Uterus (tissue), 4 donors: Measurements from ENCODE around the gene SAXO1. TPM values are rescaled to one million over a fixed set of nuclear protein-coding genes. Genes with fewer than 3 reads are reported as not detected.

ENCODE experiments used
- DNase-seq, 2 donors: peaks; one replicate each; pipeline ENCODE4 v3.0.0-alpha.2; 2019 to 2020
- H3K27ac ChIP-seq, 2 donors: fragments of 200-600 bp; sonication (generic); 1 replicate in 1 of 2; 2 replicates in 1 of 2; pipeline ENCODE4 v1.5.1; 2016 to 2018
- H3K27me3 ChIP-seq, 2 donors: fragments of 200-600 bp; sonication (generic); one replicate each; pipeline ENCODE4 v1.5.1; 2018 to 2019; ENCODE audit warnings: control low read depth in 1 of 2
- H3K36me3 ChIP-seq, 2 donors: fragments of 200-600 bp; sonication (generic); one replicate each; pipeline ENCODE4 v1.5.1; 2019; ENCODE audit warnings: control low read depth in 1 of 2
- H3K4me1 ChIP-seq, 2 donors: fragments of 200-600 bp; sonication (generic); one replicate each; pipeline ENCODE4 v1.5.1; 2018 to 2019; ENCODE audit warnings: control low read depth in 1 of 2
- H3K4me3 ChIP-seq, 2 donors: fragments of 200-600 bp; sonication (generic); 1 replicate in 1 of 2; 2 replicates in 1 of 2; pipeline ENCODE4 v1.5.1; 2018 to 2019; ENCODE audit warnings: mild to moderate bottlenecking in 1 of 2
- H3K9me3 ChIP-seq, 2 donors: fragments of 200-600 bp; sonication (generic); one replicate each; pipeline ENCODE4 v1.5.1; 2019; ENCODE audit warnings: control low read depth in 1 of 2
- CTCF ChIP-seq, 4 experiments: fragments of 200-600 bp in 2 of 4; fragments of 450-650 bp in 2 of 4; sonication (generic) in 2 of 4; IDR thresholded peaks; one replicate each; pipeline ENCODE4 v1.5.1; 2016 to 2019; ENCODE audit warnings: antibody characterized with exemption in 4 of 4, mild to moderate bottlenecking in 2 of 4, moderate library complexity in 1 of 4
- POLR2A ChIP-seq, 2 donors: fragments of 450-650 bp; IDR thresholded peaks; one replicate each; pipeline ENCODE4 v1.6.1; 2016; ENCODE audit warnings: antibody characterized with exemption in 2 of 2, mild to moderate bottlenecking in 1 of 2, moderate library complexity in 1 of 2
- intact Hi-C: fragments of 100-400 bp; cut with DNase I; formaldehyde crosslinking; loops from one replicate; pipeline ENCODE4 v1.15.1; 2023; ENCODE audit warnings: low total_unique reads
- total RNA-seq, 4 donors: library from RNA; depleted of rRNA in 3 of 4; stranded (reverse); fragments of >200 nt in 3 of 4; gene quantifications; one replicate each; pipeline versions ENCODE4 v1.1.0 to v1.2.4, GENCODE V29; 2014 to 2023
- donor health status: DM: yes; HTN: yes; CAD: no.

Gene SAXO1
- total RNA-seq, 4 donors from 2014 or later, result 0.14 to 0.37 TPM; not detected in 2

GRCh38 chr9:19030899-19031298, 2.1 kb downstream of the SAXO1 start:
- H3K27ac ChIP-seq, result no peak overlapping the region
- TF ChIP-seq CTCF (IDR thresholded peaks at IDR 0.05), result no peak
- no peak for TF ChIP-seq POLR2A (IDR thresholded peaks at IDR 0.05)

DNA sequence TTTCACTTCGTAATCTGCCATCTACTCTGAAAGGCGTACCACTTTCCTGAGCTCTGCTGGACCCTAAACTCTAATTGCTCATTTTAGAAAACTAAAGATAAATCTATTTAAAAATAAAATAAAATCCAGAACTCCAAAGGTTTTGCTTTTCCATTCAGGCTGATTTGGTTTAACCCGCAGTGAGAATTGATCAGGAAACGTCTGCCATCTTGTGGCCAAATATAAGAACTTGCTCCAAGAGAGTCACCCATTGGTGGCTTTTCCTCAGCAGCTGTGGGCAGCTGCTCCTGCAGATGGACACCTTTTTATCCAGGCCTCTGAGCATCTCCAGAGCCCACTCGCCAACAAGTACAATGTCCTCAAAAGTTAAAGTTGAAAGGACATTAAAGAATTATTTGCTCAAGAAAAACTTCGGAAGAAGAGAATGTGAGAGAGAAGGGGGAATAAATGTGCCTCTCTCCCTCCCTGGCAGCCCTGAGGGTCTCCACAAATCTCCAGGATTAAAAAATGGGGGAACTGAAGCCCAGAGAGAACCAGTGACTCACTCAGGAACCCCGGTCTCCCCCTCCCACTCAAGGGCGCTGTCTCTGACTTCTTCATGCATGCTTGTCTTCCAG, 4.1 kb downstream of the SAXO1 start:
- DNase-seq, result peak; percentile 31 to 47
- intact Hi-C loops, result no loop called here

More at GRCh38 chr9:19030899-19031298, 2.1 kb downstream of the SAXO1 start:
- Histone ChIP-seq H3K27me3 (no peaks in the 10 kb centered on the region), H3K4me1 (peaks cover 0 to 7% of the 10 kb centered on the region in 2 donors), H3K4me3 (no peak overlapping the region), H3K9me3 (no peaks in the 10 kb centered on the region), H3K36me3 (no peaks in the 10 kb centered on the region)
- DNase-seq, result no peak
- intact Hi-C loops, result no loop called here

GRCh38 chr9:19027825-19028224, 5.2 kb downstream of the SAXO1 start:
- intact Hi-C loops, result no loop called here

More for the DNA sequence above, 4.1 kb downstream of the SAXO1 start:
- no peaks in the 10 kb centered on the region for H3K36me3 ChIP-seq
- no peaks in the 10 kb centered on the region for H3K9me3 ChIP-seq
- H3K4me1 ChIP-seq, result peaks cover 0 to 7% of the 10 kb centered on the region in 2 donors
- TF ChIP-seq CTCF (IDR thresholded peaks at IDR 0.05) (peak; percentile 75 to 80 (median 79)), POLR2A (IDR thresholded peaks at IDR 0.05) (no peak)
- no peaks in the 10 kb centered on the region for H3K27me3 ChIP-seq
- no peak overlapping the region for H3K4me3 ChIP-seq
- no peak overlapping the region for H3K27ac ChIP-seq

DNA sequence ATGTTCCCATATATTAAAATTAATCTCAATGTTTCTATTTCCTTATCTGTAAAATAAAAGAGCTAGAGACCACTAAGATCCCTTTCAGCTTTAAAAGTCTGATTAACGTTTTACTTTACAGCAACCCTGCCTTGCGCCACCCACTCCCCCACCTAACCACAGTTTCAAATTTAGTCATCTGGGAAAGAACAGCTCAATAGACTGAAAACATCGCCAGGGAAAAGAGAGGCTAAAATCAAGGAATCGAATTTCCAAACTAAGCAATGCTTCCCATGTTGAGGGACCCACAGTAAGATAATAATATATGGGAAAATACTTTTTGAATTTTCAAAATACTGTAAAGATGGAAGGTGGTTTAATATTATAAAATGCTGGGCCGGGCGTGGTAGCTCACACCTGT, 6.6 kb downstream of the SAXO1 start:
- DNase-seq, result no peak
- Histone ChIP-seq H3K27me3 (no peaks in the 10 kb centered on the region), H3K36me3 (no peaks in the 10 kb centered on the region), H3K4me1 (peaks cover 0 to 7% of the 10 kb centered on the region in 2 donors), H3K27ac (no peak overlapping the region), H3K9me3 (no peaks in the 10 kb centered on the region), H3K4me3 (no peak overlapping the region)
- intact Hi-C loops, result no loop called here
- TF ChIP-seq CTCF (IDR thresholded peaks at IDR 0.05), result no peak
- no peak for TF ChIP-seq POLR2A (IDR thresholded peaks at IDR 0.05)

More at GRCh38 chr9:19027825-19028224, 5.2 kb downstream of the SAXO1 start:
- H3K27ac ChIP-seq, result no peak overlapping the region
- DNase-seq, result no peak
- H3K4me1 ChIP-seq, result peaks cover 0 to 7% of the 10 kb centered on the region in 2 donors
- TF ChIP-seq CTCF (IDR thresholded peaks at IDR 0.05) (no peak), POLR2A (IDR thresholded peaks at IDR 0.05) (no peak)
- no peak overlapping the region for H3K4me3 ChIP-seq
- H3K27me3 ChIP-seq, result no peaks in the 10 kb centered on the region
- H3K9me3 ChIP-seq, result no peaks in the 10 kb centered on the region
- H3K36me3 ChIP-seq, result no peaks in the 10 kb centered on the region

- H3K4me3 ChIP-seq, result no peak overlapping the region
- H3K4me1 ChIP-seq, result no peaks in the 10 kb centered on the region
- no peak overlapping the region for H3K27ac ChIP-seq
- intact Hi-C loops, result no loop called here
- no peaks in the 10 kb centered on the region for H3K27me3 ChIP-seq
- H3K9me3 ChIP-seq, result no peaks in the 10 kb centered on the region
- DNase-seq, result no peak
- no peaks in the 10 kb centered on the region for H3K36me3 ChIP-seq
- no peak for TF ChIP-seq CTCF (IDR thresholded peaks at IDR 0.05)
- TF ChIP-seq POLR2A (IDR thresholded peaks at IDR 0.05), result no peak
Observed at GRCh38 chr9:19023078-19023477, 9.9 kb downstream of the SAXO1 start.
